ENCODE data around the gene PAH.

Gene PAH

GRCh38 chr12:102950107-102950949 is 33.3 kb upstream of the PAH start:
- DNase-seq = no peak

- DNase-seq = peak; percentile 33
Measured at GRCh38 chr12:102948941-102949352, 31.9 kb upstream of the PAH start.

GRCh38 chr12:102946042-102946441 is 29.0 kb upstream of the PAH start:
- DNase-seq = no peak

- DNase-seq = no peak
Measured at GRCh38 chr12:102939670-102940222, 22.7 kb upstream of the PAH start.

- DNase-seq = no peak
Measured at GRCh38 chr12:102939059-102939458, 22.0 kb upstream of the PAH start.

GRCh38 chr12:102933168-102933567 is 16.1 kb upstream of the PAH start:
- no peak for DNase-seq

- no peak for DNase-seq
Measured at GRCh38 chr12:102927220-102927619, 10.2 kb upstream of the PAH start.

GRCh38 chr12:102921240-102921639 is 4.2 kb upstream of the PAH start:
- no peak for DNase-seq

GRCh38 chr12:102920271-102920670 is 3.2 kb upstream of the PAH start:
- no peak for DNase-seq

GRCh38 chr12:102918840-102919239 is 1.8 kb upstream of the PAH start:
- no peak for DNase-seq

GRCh38 chr12:102916252-102917025 is 605 bp downstream of the PAH start:
- DNase-seq = no peak

GRCh38 chr12:102913453-102914226 is 3.4 kb downstream of the PAH start:
- DNase-seq = no peak

- DNase-seq = no peak
Measured at GRCh38 chr12:102912258-102912657, 4.8 kb downstream of the PAH start.

GRCh38 chr12:102911320-102911719 is 5.7 kb downstream of the PAH start:
- no peak for DNase-seq

- DNase-seq = no peak
Measured at GRCh38 chr12:102910792-102911191, 6.3 kb downstream of the PAH start.

GRCh38 chr12:102910137-102910536 is 6.9 kb downstream of the PAH start:
- no peak for DNase-seq

- no peak for DNase-seq
Measured at GRCh38 chr12:102907918-102908317, 9.1 kb downstream of the PAH start.

GRCh38 chr12:102905229-102905628 is 11.8 kb downstream of the PAH start:
- DNase-seq = no peak

- DNase-seq = no peak
Measured at GRCh38 chr12:102903337-102904007, 13.6 kb downstream of the PAH start.

GRCh38 chr12:102902093-102902492 is 15.0 kb downstream of the PAH start:
- no peak for DNase-seq

- no peak for DNase-seq
Measured at GRCh38 chr12:102900389-102900788, 16.7 kb downstream of the PAH start.

- DNase-seq = no peak
Measured at GRCh38 chr12:102896067-102896466, 21.0 kb downstream of the PAH start.

Data from effector CD8-positive, alpha-beta T cell (primary cell).